GM12892 (cell line): ENCODE results near the gene ASB11.

Experiments
- POLR2A ChIP-seq: IDR thresholded peaks from 2 replicates; pipeline ENCODE4 v1.6.1; 2011; ENCODE audit warnings: low read depth, low read length, control low read depth
- TAF1 ChIP-seq: IDR thresholded peaks from 2 replicates; pipeline ENCODE4 v1.6.1; 2011; ENCODE audit warnings: low read depth, mild to moderate bottlenecking, control low read depth, low read length, borderline replicate concordance

DNA sequence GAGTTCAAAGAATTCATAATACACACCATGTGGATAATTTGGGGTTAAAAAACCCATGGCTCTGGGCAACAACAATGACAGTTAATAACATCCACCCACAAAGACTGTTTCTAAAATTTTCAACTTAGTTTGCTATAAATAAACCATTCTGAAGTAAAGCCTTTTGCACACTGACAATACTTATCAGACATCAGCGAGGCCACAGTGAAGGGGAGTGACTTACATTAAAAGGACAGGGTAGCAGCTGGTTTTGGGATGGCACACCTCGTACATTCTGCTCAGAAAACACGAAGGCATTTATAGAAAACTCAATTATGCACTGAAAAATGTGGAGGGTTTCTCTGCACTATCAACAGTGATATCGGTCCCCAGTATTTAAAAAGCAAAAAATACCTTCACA, 4.9 kb upstream of the ASB11 start:
- TF ChIP-seq POLR2A (no peak), TAF1 (no peak)
